SH-SY5Y (cell line): Measurements from ENCODE around the gene CTU1.

ENCODE experiments used
- GATA2 ChIP-seq: IDR thresholded peaks from 2 replicates; pipeline ENCODE4 v1.6.1; 2011; ENCODE audit warnings: mild to moderate bottlenecking, low read depth, low read length
- GATA3 ChIP-seq: IDR thresholded peaks from 2 replicates; pipeline ENCODE4 v1.6.1; 2011; ENCODE audit warnings: low read depth, mild to moderate bottlenecking, low read length, moderate library complexity

- TF ChIP-seq GATA2 (no peak), GATA3 (no peak)
These were observed 24.4 kb downstream of the CTU1 start for GRCh38 chr19:51083783-51084182.
